Fibroblast of pulmonary artery (primary cell): Measurements from ENCODE around the gene MC1R.

ENCODE experiments used
- DNase-seq: peaks from one replicate; pipeline ENCODE4 v3.0.0-alpha.2; 2010; ENCODE audit warnings: low read depth
- H3K4me3 ChIP-seq: replicated peaks from 2 replicates; pipeline ENCODE4 v1.5.1; 2011; ENCODE audit warnings: low read depth, mild to moderate bottlenecking, control low read depth, low read length, moderate library complexity
- TF ChIP-seq, protein P1 (sequence below): IDR thresholded peaks from 2 replicates; pipeline ENCODE4 v1.5.1; 2011; ENCODE audit warnings: mild to moderate bottlenecking, control low read depth, low read length, inconsistent platforms; ENCODE audit errors: missing control alignments

MC1R gene

DNA sequence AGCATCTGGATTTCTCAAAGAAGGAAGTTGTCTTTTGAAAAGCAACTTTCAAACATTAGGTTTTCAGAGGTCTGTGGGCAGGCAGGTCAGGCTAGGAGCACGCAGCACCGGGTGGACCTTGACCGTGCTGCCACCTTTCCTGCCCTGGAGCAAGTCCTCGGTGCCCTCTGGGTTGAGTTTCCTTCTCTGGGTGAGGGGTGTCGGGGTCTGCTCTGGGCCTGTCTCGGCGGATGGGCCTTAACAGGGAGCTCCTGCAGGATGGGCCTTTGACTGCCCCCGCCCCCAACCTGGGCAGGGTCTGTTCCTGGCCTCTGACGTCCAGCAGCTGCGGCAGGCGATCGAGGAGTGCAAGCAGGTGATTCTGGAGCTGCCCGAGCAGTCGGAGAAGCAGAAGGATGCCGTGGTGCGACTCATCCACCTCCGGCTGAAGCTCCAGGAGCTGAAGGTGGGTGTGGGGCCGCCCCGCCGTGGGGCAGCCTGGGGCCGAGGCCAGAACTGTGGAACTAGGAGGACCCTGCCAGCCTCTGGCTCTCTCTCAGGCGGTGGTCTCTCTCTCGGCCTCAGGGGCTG lies 38.6 kb downstream of the MC1R start:
- DNase-seq: no peak
- H3K4me3 ChIP-seq: no peak overlapping the region
- TF ChIP-seq, protein P1, sequence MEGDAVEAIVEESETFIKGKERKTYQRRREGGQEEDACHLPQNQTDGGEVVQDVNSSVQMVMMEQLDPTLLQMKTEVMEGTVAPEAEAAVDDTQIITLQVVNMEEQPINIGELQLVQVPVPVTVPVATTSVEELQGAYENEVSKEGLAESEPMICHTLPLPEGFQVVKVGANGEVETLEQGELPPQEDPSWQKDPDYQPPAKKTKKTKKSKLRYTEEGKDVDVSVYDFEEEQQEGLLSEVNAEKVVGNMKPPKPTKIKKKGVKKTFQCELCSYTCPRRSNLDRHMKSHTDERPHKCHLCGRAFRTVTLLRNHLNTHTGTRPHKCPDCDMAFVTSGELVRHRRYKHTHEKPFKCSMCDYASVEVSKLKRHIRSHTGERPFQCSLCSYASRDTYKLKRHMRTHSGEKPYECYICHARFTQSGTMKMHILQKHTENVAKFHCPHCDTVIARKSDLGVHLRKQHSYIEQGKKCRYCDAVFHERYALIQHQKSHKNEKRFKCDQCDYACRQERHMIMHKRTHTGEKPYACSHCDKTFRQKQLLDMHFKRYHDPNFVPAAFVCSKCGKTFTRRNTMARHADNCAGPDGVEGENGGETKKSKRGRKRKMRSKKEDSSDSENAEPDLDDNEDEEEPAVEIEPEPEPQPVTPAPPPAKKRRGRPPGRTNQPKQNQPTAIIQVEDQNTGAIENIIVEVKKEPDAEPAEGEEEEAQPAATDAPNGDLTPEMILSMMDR: no peak

- TF ChIP-seq, protein P1: no peak
- peak; percentile 23 for DNase-seq
- H3K4me3 ChIP-seq: no peak overlapping the region
Observed at GRCh38 chr16:89958068-89958467, 39.4 kb downstream of the MC1R start.

- TF ChIP-seq, protein P1: no peak
- no peak overlapping the region for H3K4me3 ChIP-seq
- DNase-seq: no peak
Observed at GRCh38 chr16:89958596-89958995, 39.9 kb downstream of the MC1R start.

GRCh38 chr16:89960966-89961365 lies 42.3 kb downstream of the MC1R start:
- TF ChIP-seq, protein P1: no peak
- H3K4me3 ChIP-seq: no peak overlapping the region
- DNase-seq: no peak

DNA sequence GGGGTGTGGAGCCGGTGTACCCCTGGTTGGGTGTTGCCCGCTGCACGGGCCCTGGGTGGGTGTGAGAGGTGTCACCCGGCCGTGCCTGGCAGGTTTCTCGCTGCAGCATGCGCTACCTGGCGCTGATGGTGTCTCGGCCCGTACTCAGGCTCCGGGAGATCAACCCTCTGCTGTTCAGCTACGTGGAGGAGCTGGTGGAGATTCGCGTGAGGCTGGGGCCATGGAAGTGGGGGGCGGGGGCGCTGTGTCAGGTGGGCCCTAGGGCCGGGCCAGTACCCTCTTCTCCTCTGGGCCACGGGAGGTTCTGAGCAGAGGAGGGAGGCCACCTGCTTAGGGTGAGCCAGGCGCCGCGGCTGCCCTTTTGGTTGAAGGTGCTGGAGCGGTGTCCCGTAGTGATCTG lies 43.3 kb downstream of the MC1R start:
- DNase-seq: no peak
- TF ChIP-seq, protein P1: no peak
- H3K4me3 ChIP-seq: no peak overlapping the region

GRCh38 chr16:89962754-89963498 lies 44.3 kb downstream of the MC1R start:
- H3K4me3 ChIP-seq: no peak overlapping the region
- TF ChIP-seq, protein P1: no peak
- no peak for DNase-seq

- TF ChIP-seq, protein P1: no peak
- no peak for DNase-seq
- H3K4me3 ChIP-seq: no peak overlapping the region
Observed at GRCh38 chr16:89964201-89964600, 45.5 kb downstream of the MC1R start.
